Mesothelial cell of epicardium (in vitro differentiated cells): ENCODE data around the gene GALC. TPM values are rescaled to one million over a fixed set of nuclear protein-coding genes. Genes with fewer than 3 reads are reported as not detected.

Source experiments
- DNase-seq, 2 experiments: peaks; one replicate each; pipeline ENCODE4 v3.0.0; 2021; ENCODE audit warnings: low spot score in 2 of 2; ENCODE audit not compliant: unreplicated experiment in 2 of 2
- H3K27ac Mint-ChIP-seq: 2 replicates; pipeline ENCODE4 v1.8.0; 2021; ENCODE audit warnings: mixed read lengths
- H3K27me3 Mint-ChIP-seq: 2 replicates; pipeline ENCODE4 v1.8.0; 2021; ENCODE audit warnings: low read depth, mixed read lengths
- H3K36me3 Mint-ChIP-seq: 2 replicates; pipeline ENCODE4 v1.8.0; 2021; ENCODE audit warnings: mixed read lengths
- H3K4me1 Mint-ChIP-seq: 2 replicates; pipeline ENCODE4 v1.8.0; 2021; ENCODE audit warnings: mixed read lengths
- H3K4me3 Mint-ChIP-seq: 2 replicates; pipeline ENCODE4 v1.8.0; 2021; ENCODE audit warnings: mild to moderate bottlenecking, moderate library complexity, mixed read lengths
- H3K9me3 Mint-ChIP-seq: 2 replicates; pipeline ENCODE4 v1.8.0; 2021; ENCODE audit warnings: mixed read lengths
- CTCF ChIP-seq: fragments of 200-600 bp; sonication (generic); IDR thresholded peaks from one replicate; pipeline ENCODE4 v1.5.0; 2021; ENCODE audit warnings: antibody characterized with exemption; ENCODE audit not compliant: unreplicated experiment
- total RNA-seq: library from RNA; stranded (reverse); gene quantifications from 3 replicates; pipeline ENCODE4 v1.2.1, GENCODE V29; 2021

GALC gene
- total RNA-seq, 1 donor from 2014 or later = 26.2 TPM

DNA sequence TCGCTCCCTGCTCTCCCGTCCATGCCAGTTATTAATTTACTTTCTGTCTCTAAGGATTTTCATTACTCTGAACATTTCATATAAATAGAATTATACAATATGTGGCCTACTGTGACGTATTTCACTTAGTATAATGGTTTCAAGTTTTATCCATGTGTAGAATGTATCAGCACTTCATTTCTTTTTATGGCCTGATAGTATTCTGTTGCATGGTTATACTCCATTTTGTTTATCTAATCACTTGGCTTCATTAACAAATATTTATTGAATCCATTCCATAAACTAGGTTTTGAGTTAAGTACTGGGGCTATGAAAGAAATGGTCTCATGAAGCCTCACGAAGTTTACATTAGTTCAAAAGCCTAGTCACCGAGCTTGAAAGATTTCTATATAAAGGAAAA lies 19.5 kb upstream of the GALC start:
- Mint-ChIP-seq H3K4me3 (no peak overlapping the region), H3K27ac (no peak overlapping the region), H3K27me3 (peaks cover 6% of the 10 kb centered on the region), H3K36me3 (no peaks in the 10 kb centered on the region), H3K4me1 (peaks cover 3% of the 10 kb centered on the region), H3K9me3 (no peaks in the 10 kb centered on the region)
- TF ChIP-seq CTCF = no peak
- DNase-seq = no peak

DNA sequence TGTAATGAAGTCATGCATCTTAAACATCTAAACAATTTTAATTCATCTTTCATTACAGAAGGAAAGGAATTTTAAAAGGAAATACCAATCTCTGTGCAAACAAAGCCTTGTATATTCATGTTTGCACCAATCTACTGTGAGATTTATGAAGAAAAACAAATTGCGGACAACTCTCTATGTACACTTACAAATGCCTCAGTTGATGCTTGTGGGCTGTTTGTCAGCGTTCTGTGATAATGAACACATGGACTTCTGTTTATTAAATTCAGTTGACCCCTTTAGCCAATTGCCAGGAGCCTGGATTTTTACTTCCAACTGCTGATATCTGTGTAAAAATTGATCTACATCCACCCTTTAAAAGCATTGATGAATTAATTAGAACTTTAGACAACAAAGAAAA lies 17.3 kb upstream of the GALC start:
- H3K4me1 Mint-ChIP-seq = peaks cover 3% of the 10 kb centered on the region
- no peak for TF ChIP-seq CTCF
- no peaks in the 10 kb centered on the region for H3K9me3 Mint-ChIP-seq
- no peaks in the 10 kb centered on the region for H3K36me3 Mint-ChIP-seq
- H3K27ac Mint-ChIP-seq = no peak overlapping the region
- no peak for DNase-seq
- no peak overlapping the region for H3K4me3 Mint-ChIP-seq
- H3K27me3 Mint-ChIP-seq = peaks cover 5% of the 10 kb centered on the region

- peaks cover 5% of the 10 kb centered on the region for H3K27me3 Mint-ChIP-seq
- peaks cover 3% of the 10 kb centered on the region for H3K4me1 Mint-ChIP-seq
- H3K9me3 Mint-ChIP-seq = no peaks in the 10 kb centered on the region
- H3K27ac Mint-ChIP-seq = no peak overlapping the region
- TF ChIP-seq CTCF = no peak
- no peak for DNase-seq
- H3K4me3 Mint-ChIP-seq = no peak overlapping the region
- no peaks in the 10 kb centered on the region for H3K36me3 Mint-ChIP-seq
These were observed 16.5 kb upstream of the GALC start for GRCh38 chr14:88009486-88009885.

DNA sequence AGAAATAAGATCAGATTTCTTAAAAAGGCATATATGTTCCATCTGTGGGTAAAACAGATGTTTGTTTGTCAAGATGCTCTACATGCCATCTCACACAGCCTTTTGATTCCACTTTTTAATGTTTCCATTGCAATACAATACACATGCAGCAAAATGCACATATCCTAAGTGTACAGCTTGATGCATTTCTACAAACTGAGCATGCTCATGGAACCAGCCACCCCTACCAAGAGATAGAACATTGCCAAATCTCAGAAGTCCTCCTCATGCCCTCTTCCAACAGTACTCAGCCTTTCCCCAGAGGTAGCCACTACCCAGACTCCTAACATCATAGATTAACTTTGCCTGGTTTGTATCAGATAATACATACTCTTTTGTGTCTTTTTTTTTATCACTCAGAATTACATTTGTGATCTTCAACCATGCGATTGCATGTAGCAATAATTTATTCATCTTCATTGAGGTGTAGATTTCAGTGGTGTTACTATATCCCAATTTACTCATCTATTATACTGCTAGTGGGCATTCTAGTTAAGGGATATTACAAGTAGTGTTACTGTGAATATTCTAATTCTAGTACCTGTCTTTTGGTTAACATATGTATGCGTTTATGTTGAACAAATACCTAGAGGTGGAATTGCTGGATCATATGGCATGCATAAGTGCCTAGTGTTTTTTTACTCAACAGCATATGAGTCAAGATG lies 15.2 kb upstream of the GALC start:
- H3K4me1 Mint-ChIP-seq = peaks cover 3% of the 10 kb centered on the region
- no peak overlapping the region for H3K27ac Mint-ChIP-seq
- no peak overlapping the region for H3K4me3 Mint-ChIP-seq
- no peak for TF ChIP-seq CTCF
- H3K36me3 Mint-ChIP-seq = no peaks in the 10 kb centered on the region
- H3K9me3 Mint-ChIP-seq = no peaks in the 10 kb centered on the region
- H3K27me3 Mint-ChIP-seq = peaks cover 3% of the 10 kb centered on the region
- DNase-seq = no peak

DNA sequence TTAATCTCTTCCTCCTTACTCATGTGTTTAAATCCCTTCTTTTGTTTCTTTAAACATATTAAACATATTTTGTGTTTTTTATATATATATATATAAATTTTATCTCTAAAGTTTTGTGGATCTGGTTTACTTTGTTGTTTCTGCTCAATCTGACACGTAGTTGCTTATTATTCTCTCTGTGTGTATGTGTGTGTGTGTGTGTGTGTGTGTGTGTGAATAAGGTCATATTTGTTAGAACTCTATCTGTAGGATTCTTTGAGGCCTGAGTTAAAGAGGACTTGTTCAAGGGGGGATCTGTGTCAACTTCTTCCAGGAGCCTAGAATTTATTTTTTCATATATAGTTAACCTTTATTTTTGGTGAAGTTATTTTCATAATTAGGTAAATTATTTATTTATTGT lies 14.6 kb upstream of the GALC start:
- Mint-ChIP-seq H3K4me1 (peaks cover 3% of the 10 kb centered on the region), H3K9me3 (no peaks in the 10 kb centered on the region), H3K36me3 (no peaks in the 10 kb centered on the region), H3K4me3 (no peak overlapping the region), H3K27ac (no peak overlapping the region), H3K27me3 (peaks cover 3% of the 10 kb centered on the region)
- no peak for DNase-seq
- no peak for TF ChIP-seq CTCF
